ENCODE measurements around the gene RNF224.
A peak's percentile ranks its signal among the peaks of the same experiment; 100 is the strongest.
"Not testable (repeated sequence)": the region's sequence is repeated elsewhere in the genome, so short reads cannot be mapped to it uniquely, and the experiment has no call there.

RNF224 gene

GRCh38 chr9:137241490-137242268 lies 14.4 kb downstream of the RNF224 start:
- DNase-seq, result no peak

DNA sequence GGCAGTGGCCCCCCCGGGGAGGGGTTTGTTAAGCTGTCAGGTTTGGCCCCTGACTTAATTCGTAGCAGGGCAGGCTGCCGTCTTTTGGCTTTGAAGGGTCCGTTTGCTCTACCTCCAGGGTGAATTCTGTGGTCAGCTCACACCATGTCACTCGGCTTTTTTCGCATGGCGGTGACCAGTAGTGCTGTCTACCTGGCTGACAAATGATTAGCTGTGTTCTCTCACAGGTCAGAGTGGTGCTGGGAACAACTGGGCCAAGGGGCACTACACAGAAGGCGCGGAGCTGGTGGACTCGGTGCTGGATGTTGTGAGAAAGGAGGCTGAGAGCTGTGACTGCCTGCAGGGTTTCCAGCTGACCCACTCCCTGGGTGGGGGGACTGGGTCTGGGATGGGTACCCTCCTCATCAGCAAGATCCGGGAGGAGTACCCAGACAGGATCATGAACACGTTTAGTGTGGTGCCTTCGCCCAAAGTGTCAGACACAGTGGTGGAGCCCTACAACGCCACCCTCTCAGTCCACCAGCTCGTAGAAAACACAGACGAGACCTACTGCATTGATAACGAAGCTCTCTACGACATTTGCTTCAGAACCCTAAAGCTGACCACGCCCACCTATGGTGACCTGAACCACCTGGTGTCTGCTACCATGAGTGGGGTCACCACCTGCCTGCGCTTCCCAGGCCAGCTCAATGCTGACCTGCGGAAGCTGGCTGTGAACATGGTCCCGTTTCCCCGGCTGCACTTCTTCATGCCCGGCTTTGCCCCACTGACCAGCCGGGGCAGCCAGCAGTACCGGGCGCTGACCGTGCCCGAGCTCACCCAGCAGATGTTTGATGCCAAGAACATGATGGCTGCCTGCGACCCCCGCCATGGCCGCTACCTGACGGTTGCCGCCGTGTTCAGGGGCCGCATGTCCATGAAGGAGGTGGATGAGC lies 15.2 kb downstream of the RNF224 start:
- DNase-seq, result no peak

DNA sequence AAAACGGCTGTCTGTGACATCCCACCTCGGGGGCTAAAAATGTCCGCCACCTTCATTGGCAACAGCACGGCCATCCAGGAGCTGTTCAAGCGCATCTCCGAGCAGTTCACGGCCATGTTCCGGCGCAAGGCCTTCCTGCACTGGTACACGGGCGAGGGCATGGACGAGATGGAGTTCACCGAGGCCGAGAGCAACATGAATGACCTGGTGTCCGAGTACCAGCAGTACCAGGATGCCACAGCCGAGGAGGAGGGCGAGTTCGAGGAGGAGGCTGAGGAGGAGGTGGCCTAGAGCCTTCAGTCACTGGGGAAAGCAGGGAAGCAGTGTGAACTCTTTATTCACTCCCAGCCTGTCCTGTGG lies 15.9 kb downstream of the RNF224 start:
- DNase-seq, result not testable (repeated sequence)

DNA sequence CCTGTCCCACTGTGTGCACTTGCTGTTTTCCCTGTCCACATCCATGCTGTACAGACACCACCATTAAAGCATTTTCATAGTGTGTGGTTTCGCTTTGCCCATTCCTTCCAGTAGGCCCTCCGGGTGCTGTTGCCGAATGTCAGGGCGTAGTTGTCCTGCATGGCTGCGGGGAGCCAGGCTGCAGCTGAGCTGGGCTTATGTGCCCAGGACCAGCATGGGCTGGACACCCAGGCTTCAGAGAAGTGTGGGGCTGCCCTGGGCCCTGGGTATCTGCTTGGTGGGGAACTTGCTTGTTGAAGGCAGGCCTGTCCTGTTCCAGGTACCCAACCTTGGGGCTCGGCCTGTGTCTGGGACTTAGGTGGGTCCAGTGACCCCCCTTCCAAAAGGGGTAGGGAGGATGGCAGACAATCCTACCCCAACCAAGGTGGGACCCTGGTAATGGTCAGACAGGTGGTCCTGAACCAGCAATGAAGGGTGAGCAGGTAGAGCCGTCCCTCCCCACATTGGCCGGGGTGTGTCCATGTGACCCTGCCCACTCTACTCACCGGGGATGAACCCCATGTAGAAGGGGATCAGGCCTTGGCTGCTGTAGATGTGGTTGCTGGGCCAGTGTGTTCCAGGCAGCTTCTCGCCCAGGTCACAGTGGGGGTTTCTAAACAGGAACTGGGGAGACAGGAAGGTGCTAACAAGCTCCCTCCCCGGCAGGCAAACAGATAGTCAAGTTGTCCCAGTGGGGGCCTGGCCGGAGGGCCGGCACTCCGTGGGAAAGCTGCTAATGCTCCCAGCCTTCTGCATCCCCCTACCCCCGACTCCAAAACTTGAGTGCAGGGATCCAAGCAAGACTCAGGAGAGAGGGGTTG lies 16.6 kb downstream of the RNF224 start:
- no peak for DNase-seq

DNA sequence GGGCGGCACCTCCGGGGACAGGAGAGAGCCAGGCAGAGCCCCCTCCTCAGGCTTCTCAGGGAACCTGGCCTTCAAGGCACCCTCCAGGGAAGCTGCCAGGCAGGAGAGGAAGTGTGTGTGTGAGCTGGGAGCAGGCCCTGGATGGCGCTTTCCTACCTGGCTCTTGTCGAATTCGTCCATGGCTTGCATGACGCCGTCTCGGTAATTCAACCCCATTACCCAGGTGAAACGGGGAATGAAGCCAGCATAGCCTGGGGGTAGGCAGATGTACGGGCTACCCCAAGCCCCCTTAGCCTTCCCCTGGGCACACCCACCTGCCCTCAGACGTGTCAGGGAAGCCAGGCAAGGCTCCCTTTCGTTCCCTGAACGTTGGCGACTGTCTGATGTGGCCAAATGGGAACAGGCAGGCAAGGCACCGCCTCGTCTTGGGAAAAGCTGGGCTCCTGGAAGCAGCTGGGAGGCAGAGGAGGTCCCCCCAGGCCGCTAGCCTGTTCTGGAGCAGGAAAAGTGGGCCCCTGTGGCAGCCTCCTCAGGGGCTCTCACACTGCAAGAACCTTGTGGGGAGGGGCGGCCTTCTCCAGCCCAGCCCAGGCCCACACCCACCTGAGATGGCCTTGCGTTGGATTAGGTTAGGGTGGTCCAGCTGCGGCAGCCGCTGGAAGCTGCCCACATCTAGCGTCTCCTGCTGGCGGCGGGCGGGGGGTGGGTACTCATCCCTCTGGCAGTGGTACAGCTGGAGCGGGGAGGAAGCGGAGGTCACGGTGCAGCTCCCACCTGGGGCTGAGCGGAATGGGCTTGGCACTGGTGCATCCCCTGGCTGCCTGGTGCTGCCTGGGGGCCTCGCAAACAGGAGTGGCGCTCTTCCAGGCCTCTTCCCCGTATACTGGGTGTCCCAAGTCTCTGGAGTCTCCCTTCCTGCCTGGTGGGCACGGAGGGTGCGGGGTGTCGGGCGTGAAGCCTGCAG lies 17.5 kb downstream of the RNF224 start:
- no peak for DNase-seq

GRCh38 chr9:137245450-137246421 lies 18.4 kb downstream of the RNF224 start:
- DNase-seq, result no peak

- no peak for DNase-seq
These were observed 20.0 kb downstream of the RNF224 start for GRCh38 chr9:137247135-137247915.

DNA sequence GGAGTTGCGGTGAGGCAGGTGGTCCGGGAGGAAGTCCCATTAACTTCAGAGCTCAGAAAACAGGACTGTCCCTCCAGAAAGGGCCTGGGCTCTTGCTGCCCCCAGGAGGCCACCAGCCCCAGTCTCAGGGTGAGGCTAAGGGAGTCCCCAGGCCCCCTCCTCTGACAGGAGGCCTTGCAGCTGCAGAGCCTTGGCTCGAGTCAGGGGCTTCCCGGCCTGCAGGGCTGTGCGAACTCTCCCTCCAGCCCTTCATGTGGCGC lies 20.5 kb downstream of the RNF224 start:
- DNase-seq, result no peak

DNA sequence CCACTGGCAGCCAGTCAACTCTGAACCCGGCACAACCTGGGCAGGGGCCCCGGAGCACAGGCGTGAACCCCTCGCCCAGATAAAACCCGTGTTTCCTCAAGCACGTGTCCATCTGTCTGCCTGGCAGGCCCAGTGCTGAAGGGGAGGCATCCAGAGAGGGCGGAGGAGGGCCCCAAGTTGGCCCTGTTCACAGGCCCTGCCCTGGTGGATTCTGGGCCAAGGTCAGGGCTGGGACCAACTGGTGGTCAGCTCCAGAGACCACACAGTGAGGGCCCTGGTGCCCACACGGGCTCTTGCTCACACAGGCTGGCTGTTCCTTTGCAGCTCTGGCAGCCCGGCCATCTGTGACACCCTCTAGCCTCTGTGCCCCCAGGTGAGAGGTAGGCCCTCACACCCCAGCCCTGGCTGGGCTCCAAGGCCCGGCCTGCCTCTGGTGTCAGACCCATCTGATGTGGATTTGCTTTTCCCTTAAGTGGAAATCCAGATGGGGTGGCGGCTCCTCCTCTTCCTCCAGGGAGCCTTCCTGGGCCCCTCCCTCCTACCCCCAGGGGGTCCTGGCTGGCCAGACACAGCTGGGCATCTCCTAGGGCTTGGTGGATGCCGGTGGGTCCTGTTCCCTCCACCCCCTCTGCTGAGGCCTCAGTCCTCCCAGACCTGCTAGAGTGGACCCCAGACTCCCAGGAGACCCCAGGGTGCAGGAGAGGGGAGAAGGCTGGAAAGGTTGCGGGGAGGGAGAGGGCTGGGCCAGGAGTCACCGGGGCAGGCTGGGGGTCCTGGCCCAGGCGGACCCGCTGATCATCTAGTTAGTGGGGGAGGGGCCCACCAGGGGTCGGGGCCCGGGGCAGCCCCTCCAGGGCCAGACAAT lies 23.3 kb downstream of the RNF224 start:
- no peak for DNase-seq

GRCh38 chr9:137251194-137251461 lies 23.8 kb downstream of the RNF224 start, which contains the start of gene STPG3:
STPG3 (plus strand) TSS chr9:137251286; CDS start chr9:137251287, 1 bp downstream.
- no peak for DNase-seq

- DNase-seq, result no peak
These were observed 24.4 kb downstream of the RNF224 start for GRCh38 chr9:137251490-137252268.

DNA sequence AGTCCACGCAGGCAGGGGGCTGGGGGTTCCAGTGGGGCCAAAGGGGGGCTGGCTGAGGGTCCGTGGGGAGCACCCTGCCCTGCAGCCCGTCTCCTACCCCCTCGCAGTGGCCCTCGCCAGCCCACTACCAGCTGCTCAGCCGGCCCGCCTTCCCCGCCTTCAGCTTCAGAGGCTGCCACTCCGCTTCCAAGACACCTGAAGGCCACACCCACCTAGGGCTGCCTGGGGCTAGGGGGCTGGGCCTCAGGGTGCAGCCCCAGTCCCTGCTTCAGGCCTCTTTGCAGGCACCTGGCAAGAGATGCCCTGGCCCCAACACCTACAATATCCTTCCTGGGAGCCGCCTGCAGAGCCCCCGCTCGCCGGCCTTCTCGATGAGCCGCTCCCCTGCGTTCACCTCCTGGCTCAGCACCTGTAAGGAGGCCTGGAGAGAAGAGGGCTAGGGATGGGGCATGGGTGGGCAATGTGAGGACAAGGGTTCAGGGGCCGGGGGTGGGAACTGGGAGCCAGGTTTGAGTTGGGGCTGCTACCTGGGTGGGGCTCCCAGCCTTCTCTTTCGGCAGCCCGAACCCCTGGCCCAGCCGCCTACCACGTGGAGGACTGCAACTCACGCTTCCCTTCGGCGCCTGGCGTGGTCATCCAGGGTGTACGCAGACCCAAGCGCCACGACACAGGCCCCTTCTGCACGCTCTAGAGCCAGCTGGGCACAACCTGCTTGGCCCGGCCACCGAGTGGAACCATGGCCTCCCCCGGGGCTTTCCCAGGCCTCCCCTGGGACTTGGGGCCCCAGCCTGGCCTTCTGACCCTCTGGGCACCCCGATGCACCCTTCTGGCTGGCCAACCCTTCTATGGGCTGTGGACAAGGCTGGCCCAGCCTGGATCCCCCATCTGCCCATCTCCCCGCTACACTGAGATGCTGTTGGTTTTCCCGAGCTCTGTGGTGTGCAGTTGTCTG lies 25.5 kb downstream of the RNF224 start:
- no peak for DNase-seq

- no peak for DNase-seq
These were observed 26.7 kb downstream of the RNF224 start for GRCh38 chr9:137253717-137254623.

DNA sequence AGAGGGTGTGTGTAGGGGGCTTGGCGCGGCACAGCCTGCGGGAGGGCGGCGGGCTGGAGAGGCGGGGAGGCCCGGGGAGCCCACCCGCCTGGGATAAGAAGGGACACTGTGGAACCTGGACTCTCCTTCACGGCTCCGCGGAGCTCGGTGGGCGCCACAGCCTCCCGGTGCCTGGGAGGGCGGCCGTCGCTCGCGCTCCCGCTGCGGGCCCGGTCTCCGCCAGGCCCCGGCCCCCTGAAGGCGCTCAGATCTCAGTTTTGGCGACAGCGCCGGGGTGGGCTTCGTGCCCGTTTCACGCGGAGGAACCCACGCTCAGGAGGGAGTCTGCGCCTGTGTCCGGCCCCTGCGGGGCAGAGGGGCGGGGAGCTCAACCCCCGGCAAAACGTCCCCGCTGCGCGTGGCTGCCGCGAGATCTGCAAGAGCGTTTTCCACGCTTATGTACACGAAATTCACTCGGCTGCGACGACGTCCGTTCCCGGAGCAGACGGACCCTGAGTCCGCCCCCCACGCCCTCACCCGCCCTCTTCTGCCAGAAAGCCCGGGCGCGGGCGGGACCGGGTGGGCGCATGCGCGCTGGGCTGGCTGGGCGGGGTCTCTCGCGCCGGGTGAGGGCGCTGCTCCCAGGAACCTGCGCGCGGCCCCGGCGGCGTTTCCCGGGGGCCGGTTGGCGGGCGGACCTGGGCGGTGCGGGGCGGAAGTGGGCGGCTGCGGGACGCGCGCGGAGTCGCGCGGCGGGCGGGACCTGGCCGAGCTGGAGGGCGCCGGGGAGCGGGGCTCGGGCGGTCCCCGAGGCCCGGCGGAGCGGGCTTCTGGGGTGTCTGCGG lies 27.5 kb downstream of the RNF224 start, which contains the start of gene NELFB:
Gene NELFB, plus strand, starts transcription at position 704 of the 824 bp plus-strand sequence.
- DNase-seq, result peak; percentile 76

All from DMS153 (cell line).